ENCODE measurements around the gene OR10W1.

The OR10W1 gene

GRCh38 chr11:58268142-58268541 lies at the start of gene OR10W1:
OR10W1 (minus strand) TSS chr11:58268260; CDS start chr11:58267858, 402 bp downstream.
- H3K36me3 ChIP-seq (ENCODE audit: insufficient read depth, low read length) = no peaks in the 10 kb centered on the region
- H2AFZ ChIP-seq (ENCODE audit: low read length) = no peak within 1 kb of the TSS

GRCh38 chr11:58316142-58316541 lies 48.1 kb upstream of the OR10W1 start:
- no peaks in the 10 kb centered on the region for H3F3A ChIP-seq (ENCODE audit: insufficient read depth, low read length)
- no peak for TF ChIP-seq EZH2 (IDR thresholded peaks at IDR 0.05; ENCODE audit: borderline replicate concordance, low read length)
- H3K9me3 ChIP-seq (ENCODE audit: low read length) = no peaks in the 10 kb centered on the region
- H3K4me2 ChIP-seq (ENCODE audit: low read length) = no peak overlapping the region
- H3K4me3 ChIP-seq (ENCODE audit: low read depth, low read length, poor library complexity, severe bottlenecking) = no peak overlapping the region
- H4K20me1 ChIP-seq (ENCODE audit: insufficient read depth, low read length) = no peaks in the 10 kb centered on the region
- no peaks in the 10 kb centered on the region for H3K27me3 ChIP-seq (ENCODE audit: insufficient read depth, low read length)
- no peaks in the 10 kb centered on the region for H3K79me2 ChIP-seq (ENCODE audit: insufficient read depth, low read length)
- H3K9me2 ChIP-seq (ENCODE audit: low read depth, low read length) = no peaks in the 10 kb centered on the region
- no peaks in the 10 kb centered on the region for H3K4me1 ChIP-seq (ENCODE audit: insufficient read depth, low read length, severe bottlenecking)
- H2AFZ ChIP-seq (ENCODE audit: low read length) = no peak overlapping the region
- no peak overlapping the region for H3K9ac ChIP-seq (ENCODE audit: low read length)
- H3K36me3 ChIP-seq (ENCODE audit: insufficient read depth, low read length) = no peaks in the 10 kb centered on the region
- H3K27ac ChIP-seq (ENCODE audit: low read depth, low read length, poor library complexity, severe bottlenecking) = no peak overlapping the region

More at GRCh38 chr11:58268142-58268541, at the start of gene OR10W1:
- Histone ChIP-seq H3K27me3 (ENCODE audit: insufficient read depth, low read length) (no peaks in the 10 kb centered on the region), H3K4me2 (ENCODE audit: low read length) (no peak within 1 kb of the TSS), H3K4me3 (ENCODE audit: low read depth, low read length, poor library complexity, severe bottlenecking) (no peak within 1 kb of the TSS), H3K9me2 (ENCODE audit: low read depth, low read length) (no peaks in the 10 kb centered on the region), H3K79me2 (ENCODE audit: insufficient read depth, low read length) (no peaks in the 10 kb centered on the region), H3K4me1 (ENCODE audit: insufficient read depth, low read length, severe bottlenecking) (no peaks in the 10 kb centered on the region), H3K27ac (ENCODE audit: low read depth, low read length, poor library complexity, severe bottlenecking) (no peak within 1 kb of the TSS), H3F3A (ENCODE audit: insufficient read depth, low read length) (no peaks in the 10 kb centered on the region), H4K20me1 (ENCODE audit: insufficient read depth, low read length) (no peaks in the 10 kb centered on the region), H3K9me3 (ENCODE audit: low read length) (no peaks in the 10 kb centered on the region), H3K9ac (ENCODE audit: low read length) (no peak within 1 kb of the TSS)
- TF ChIP-seq EZH2 (IDR thresholded peaks at IDR 0.05; ENCODE audit: borderline replicate concordance, low read length) (no peak), CTCF (IDR thresholded peaks at IDR 0.05; ENCODE audit: low read length) (no peak)

GRCh38 chr11:58301576-58301975 lies 33.5 kb upstream of the OR10W1 start:
- no peak overlapping the region for H3K9ac ChIP-seq (ENCODE audit: low read length)
- no peak overlapping the region for H3K4me3 ChIP-seq (ENCODE audit: low read depth, low read length, poor library complexity, severe bottlenecking)
- TF ChIP-seq CTCF (IDR thresholded peaks at IDR 0.05; ENCODE audit: low read length) (no peak), EZH2 (IDR thresholded peaks at IDR 0.05; ENCODE audit: borderline replicate concordance, low read length) (no peak)
- no peak overlapping the region for H2AFZ ChIP-seq (ENCODE audit: low read length)
- no peaks in the 10 kb centered on the region for H3K27me3 ChIP-seq (ENCODE audit: insufficient read depth, low read length)
- H3K27ac ChIP-seq (ENCODE audit: low read depth, low read length, poor library complexity, severe bottlenecking) = no peak overlapping the region
- H3F3A ChIP-seq (ENCODE audit: insufficient read depth, low read length) = no peaks in the 10 kb centered on the region
- no peaks in the 10 kb centered on the region for H3K9me3 ChIP-seq (ENCODE audit: low read length)
- H3K36me3 ChIP-seq (ENCODE audit: insufficient read depth, low read length) = no peaks in the 10 kb centered on the region
- H3K4me2 ChIP-seq (ENCODE audit: low read length) = no peak overlapping the region
- no peaks in the 10 kb centered on the region for H3K4me1 ChIP-seq (ENCODE audit: insufficient read depth, low read length, severe bottlenecking)
- H3K9me2 ChIP-seq (ENCODE audit: low read depth, low read length) = no peaks in the 10 kb centered on the region
- H3K79me2 ChIP-seq (ENCODE audit: insufficient read depth, low read length) = no peaks in the 10 kb centered on the region
- H4K20me1 ChIP-seq (ENCODE audit: insufficient read depth, low read length) = no peaks in the 10 kb centered on the region

- H2AFZ ChIP-seq (ENCODE audit: low read length) = no peak overlapping the region
- H3K4me3 ChIP-seq (ENCODE audit: low read depth, low read length, poor library complexity, severe bottlenecking) = no peak overlapping the region
- H3K4me2 ChIP-seq (ENCODE audit: low read length) = no peak overlapping the region
- no peaks in the 10 kb centered on the region for H3K9me2 ChIP-seq (ENCODE audit: low read depth, low read length)
- no peak for TF ChIP-seq EZH2 (IDR thresholded peaks at IDR 0.05; ENCODE audit: borderline replicate concordance, low read length)
- no peak for TF ChIP-seq CTCF (IDR thresholded peaks at IDR 0.05; ENCODE audit: low read length)
- no peaks in the 10 kb centered on the region for H3K79me2 ChIP-seq (ENCODE audit: insufficient read depth, low read length)
- no peak overlapping the region for H3K9ac ChIP-seq (ENCODE audit: low read length)
- no peaks in the 10 kb centered on the region for H3K36me3 ChIP-seq (ENCODE audit: insufficient read depth, low read length)
- no peak overlapping the region for H3K27ac ChIP-seq (ENCODE audit: low read depth, low read length, poor library complexity, severe bottlenecking)
- H3K27me3 ChIP-seq (ENCODE audit: insufficient read depth, low read length) = no peaks in the 10 kb centered on the region
- no peaks in the 10 kb centered on the region for H4K20me1 ChIP-seq (ENCODE audit: insufficient read depth, low read length)
- H3K4me1 ChIP-seq (ENCODE audit: insufficient read depth, low read length, severe bottlenecking) = no peaks in the 10 kb centered on the region
- no peaks in the 10 kb centered on the region for H3K9me3 ChIP-seq (ENCODE audit: low read length)
- no peaks in the 10 kb centered on the region for H3F3A ChIP-seq (ENCODE audit: insufficient read depth, low read length)
Measured at GRCh38 chr11:58292017-58292416, 24.0 kb upstream of the OR10W1 start.
